K562 (cell line): Measurements from ENCODE around the gene SAXO1. TPM values are rescaled to one million over a fixed set of nuclear protein-coding genes. Genes with fewer than 3 reads are reported as not detected.

ENCODE experiments used
- ATAC-seq: fragments of 200-7000 bp; cut with Tn5 transposase; 3 replicates; pipeline ENCODE4 v1.9.1; 2020; ENCODE audit warnings: moderate library complexity
- BruUV-seq: library from RNA; stranded (reverse); fragments of 400-500 nt; replicated peaks from 2 replicates; lab custom pipeline; 2021; lab: Mats Ljungman, UMichigan
- CTCF ChIA-PET: fragments of 300-600 bp; formaldehyde crosslinking; extraction: SDS; loops from one replicate; lab custom pipeline; 2021; ENCODE audit warnings: low intra/inter-chr PET ratio; lab: Yijun Ruan, JAX
- POLR2A ChIA-PET: fragments of 300-600, 350-650 bp; sonication (Branson Sonifier 250); formaldehyde crosslinking; extraction: SDS; loops from one replicate; lab custom pipeline; 2021; ENCODE audit warnings: antibody characterized with exemption, inconsistent platforms; lab: Yijun Ruan, JAX
- DNase-seq, 4 experiments: peaks; one replicate each; pipeline versions ENCODE4 v3.0.0 to v3.0.0-alpha.2; 2011 to 2018; ENCODE audit warnings: low spot score in 3 of 4, mixed read lengths in 3 of 4; ENCODE audit errors: extremely low read depth in 1 of 4
- FAIRE-seq: peaks from 2 replicates; lab custom pipeline; 2011; peaks lifted over from hg19 to GRCh38; lab: Jason Lieb, UNC
- H2AFZ ChIP-seq: 2 replicates; pipeline ENCODE4 v1.6.0; 2011; ENCODE audit warnings: low read depth, low read length, control low read depth, inconsistent platforms
- H3K27ac ChIP-seq: fragments of 200-600 bp; 3 replicates; pipeline ENCODE4 v1.8.0; 2011; ENCODE audit warnings: low read depth, mild to moderate bottlenecking, control low read depth, inconsistent platforms, low read length, moderate library complexity, mixed read lengths; ENCODE audit errors: extremely low read depth
- H3K27me3 ChIP-seq, 2 experiments: fragments of 300-600 bp in 1 of 2; 2 replicates in 1 of 2; 3 replicates in 1 of 2; pipeline versions ENCODE4 v1.6.0 to v1.8.0; 2011; ENCODE audit warnings: inconsistent platforms in 2 of 2, low read length in 2 of 2, mild to moderate bottlenecking in 1 of 2, mixed read lengths in 1 of 2, moderate library complexity in 1 of 2; ENCODE audit not compliant: control insufficient read depth in 2 of 2, insufficient read depth in 2 of 2
- H3K36me3 ChIP-seq: fragments of 300-600 bp; 3 replicates; pipeline ENCODE4 v1.8.0; 2011; ENCODE audit warnings: mild to moderate bottlenecking, low read length, inconsistent platforms; ENCODE audit not compliant: control insufficient read depth, insufficient read depth
- H3K4me1 ChIP-seq, 2 experiments: fragments of 200-600 bp in 1 of 2; replicated peaks in 1 of 2; 2 replicates in 1 of 2; 3 replicates in 1 of 2; pipeline versions ENCODE4 v1.5.1 to v1.8.0; 2011; ENCODE audit warnings: inconsistent platforms in 2 of 2, low read length in 2 of 2, mild to moderate bottlenecking in 1 of 2, mixed read lengths in 1 of 2, moderate library complexity in 1 of 2; ENCODE audit not compliant: control insufficient read depth in 2 of 2, insufficient read depth in 2 of 2
- H3K4me2 ChIP-seq: 2 replicates; pipeline ENCODE4 v1.6.1; 2011; ENCODE audit warnings: low read length, control low read depth, inconsistent platforms, mixed read lengths; ENCODE audit not compliant: insufficient read depth
- H3K4me3 ChIP-seq: fragments of 200-600 bp; sonication (generic), shearing (Covaris generic); 2 replicates; pipeline ENCODE4 v1.5.1; 2016; ENCODE audit warnings: control low read depth, inconsistent platforms
- H3K79me2 ChIP-seq: fragments of 200-600 bp; 3 replicates; pipeline ENCODE4 v1.8.0; 2011; ENCODE audit warnings: low read length, inconsistent platforms; ENCODE audit not compliant: control insufficient read depth, insufficient read depth
- H3K9ac ChIP-seq, 2 experiments: 2 replicates each; pipeline versions ENCODE4 v1.6.0 to v1.6.1; 2011; ENCODE audit warnings: low read depth in 2 of 2, low read length in 2 of 2, control low read depth in 1 of 2, inconsistent platforms in 1 of 2, mild to moderate bottlenecking in 1 of 2, mixed read lengths in 1 of 2; ENCODE audit not compliant: insufficient read depth in 1 of 2
- H3K9me1 ChIP-seq: one replicate; pipeline ENCODE4 v1.6.0; 2011; ENCODE audit warnings: inconsistent platforms, mild to moderate bottlenecking, low read length, moderate library complexity; ENCODE audit not compliant: control insufficient read depth, insufficient read depth
- H3K9me3 ChIP-seq: replicated peaks from 2 replicates; pipeline ENCODE4 v1.5.1; 2011; ENCODE audit warnings: low read depth, low read length, inconsistent platforms; ENCODE audit not compliant: control insufficient read depth, insufficient read depth
- H4K20me1 ChIP-seq: replicated peaks from 2 replicates; pipeline ENCODE4 v1.6.1; 2011; ENCODE audit warnings: low read length, inconsistent platforms, mixed read lengths; ENCODE audit not compliant: control insufficient read depth, insufficient read depth
- CCNT2 ChIP-seq: IDR thresholded peaks from 2 replicates; pipeline ENCODE4 v1.6.1; 2011; ENCODE audit warnings: borderline replicate concordance, low read depth, mild to moderate bottlenecking, moderate library complexity, mixed read lengths, low read length; ENCODE audit not compliant: insufficient read length; ENCODE audit errors: extremely low read depth
- CREM ChIP-seq: IDR thresholded peaks from 2 replicates; pipeline ENCODE4 v1.6.1; 2014; ENCODE audit warnings: antibody characterized with exemption, low read depth
- CTCFL ChIP-seq: IDR thresholded peaks from 2 replicates; pipeline ENCODE4 v1.6.1; 2011; ENCODE audit warnings: borderline replicate concordance, low read depth, mild to moderate bottlenecking, moderate library complexity, low read length; ENCODE audit not compliant: insufficient read depth, poor library complexity, severe bottlenecking
- HINFP ChIP-seq: fragments of 450-650 bp; conservative IDR thresholded peaks from 2 replicates; pipeline ENCODE4 v1.6.1; 2016; ENCODE audit warnings: missing genetic modification characterization, low read depth, mild to moderate bottlenecking, control low read depth, missing compliant biosample characterization
- KLF6 ChIP-seq: fragments of 250-450 bp; sonication (Bioruptor Pico); IDR thresholded peaks from 2 replicates; pipeline ENCODE4 v1.4.0; 2020; ENCODE audit warnings: mild to moderate bottlenecking, moderate library complexity, borderline replicate concordance
- LCOR ChIP-seq: sonication (generic); formaldehyde crosslinking; IDR thresholded peaks from 2 replicates; pipeline ENCODE4 v1.8.0; 2022; ENCODE audit warnings: mild to moderate bottlenecking, missing genetic modification reagents
- LEF1 ChIP-seq: fragments of 450-650 bp; IDR thresholded peaks from 2 replicates; pipeline ENCODE4 v1.6.1; 2016; ENCODE audit warnings: mild to moderate bottlenecking
- MCM3 ChIP-seq: fragments of 450-650 bp; IDR thresholded peaks from 2 replicates; pipeline ENCODE4 v1.6.1; 2016
- PTRF ChIP-seq: fragments of 450-650 bp; IDR thresholded peaks from 2 replicates; pipeline ENCODE4 v1.6.1; 2016; ENCODE audit warnings: mild to moderate bottlenecking, missing genetic modification characterization, missing compliant biosample characterization
- RB1 ChIP-seq: fragments of 450-650 bp; IDR thresholded peaks from 2 replicates; pipeline ENCODE4 v1.6.1; 2017; ENCODE audit warnings: low read depth, mild to moderate bottlenecking
- ZBTB17 ChIP-seq: fragments of 450-650 bp; formaldehyde crosslinking; IDR thresholded peaks from 2 replicates; pipeline ENCODE4 v1.4.0; 2020; ENCODE audit warnings: mild to moderate bottlenecking
- ZNF511 ChIP-seq: sonication (generic); formaldehyde crosslinking; IDR thresholded peaks from 2 replicates; pipeline ENCODE4 v1.8.0; 2022; ENCODE audit warnings: mild to moderate bottlenecking, missing genetic modification reagents
- WGBS: fragments of 100-300 bp; shearing (Covaris generic); methylation state at CpG from one replicate; pipeline ENCODE4 v1.1.6; 2016; ENCODE audit warnings: low coverage, mixed read lengths; ENCODE audit not compliant: insufficient coverage; ENCODE audit errors: missing lambda C conversion rate; 5-methylcytosine and 5-hydroxymethylcytosine counted together
- in situ Hi-C: fragments of 300-500 bp; cut with MboI; formaldehyde crosslinking; loops from 4 replicates; pipeline ENCODE4 v1.15.0; 2018; ENCODE audit warnings: inconsistent platforms, mixed read lengths
- intact Hi-C: fragments of 100-400 bp; cut with micrococcal nuclease; formaldehyde crosslinking; loops from 2 replicates; pipeline ENCODE4 v1.14.2; 2022
- polyA plus RNA-seq, 8 experiments: library from polyadenylated mRNA; depleted of rRNA in 4 of 8; stranded (reverse) in 5 of 8; unstranded in 3 of 8; fragments of >200 nt; fragmentation: Nextera tagmentation in 2 of 8; fragmentation: Illumina TruSeq in 1 of 8; extraction: Ambion mirVana in 2 of 8; extraction: Trizol in 1 of 8; gene quantifications; 2 replicates each; pipeline versions ENCODE4 v1.2.1 to v1.2.3, GENCODE V29; 2011 to 2014; ENCODE audit warnings: inconsistent platforms in 1 of 8, missing spikeins in 1 of 8
- total RNA-seq, 7 experiments: library from RNA; depleted of rRNA in 6 of 7; stranded (reverse); fragments of >200 nt in 6 of 7; fragmentation: Illumina TruSeq in 2 of 7; extraction: Trizol in 2 of 7; gene quantifications; 2 replicates each; pipeline versions ENCODE4 v1.2.1 to v1.2.3, GENCODE V29; 2011 to 2021; ENCODE audit warnings: low replicate concordance in 1 of 7

The SAXO1 gene
- total and polyA plus RNA-seq, 9 of the 15 experiments (the other 6 are each of a cell fraction or from before 2014, with no cell fraction given), result 0.04 TPM; not detected in 8

DNA sequence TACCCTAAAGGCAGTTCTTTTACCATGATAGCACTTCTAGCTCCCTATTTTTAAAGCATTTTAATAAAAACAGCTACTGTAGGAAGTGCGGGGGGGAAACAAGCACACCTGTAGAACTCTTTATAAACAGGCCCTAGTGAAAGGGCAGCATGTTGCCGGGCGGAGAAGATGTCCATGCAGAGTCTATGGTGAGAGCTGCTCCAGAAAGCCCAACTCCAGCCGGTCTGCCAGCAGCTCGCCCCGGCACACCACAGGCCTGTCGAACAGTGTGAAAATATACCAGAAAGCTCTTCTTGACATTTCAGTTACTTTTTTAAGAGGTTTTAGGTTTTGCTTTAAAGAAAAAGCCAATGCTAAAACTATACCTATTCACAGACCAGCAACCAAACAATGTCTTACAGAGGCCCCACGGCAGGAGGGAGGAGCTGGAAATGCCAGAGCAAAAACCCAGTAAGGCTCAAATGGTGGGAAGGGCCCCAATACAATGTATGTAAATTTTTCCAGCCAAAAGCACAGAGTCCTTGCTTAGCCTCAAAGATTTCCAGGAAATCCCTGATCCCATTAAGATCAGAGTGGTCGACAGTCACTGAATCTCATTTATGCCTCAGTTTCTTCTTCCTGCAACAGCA is 121.2 kb downstream of the SAXO1 start:
- under 1% methylated on average over 9 of the region's 9 CpGs for WGBS
- H4K20me1 ChIP-seq, result no peaks in the 10 kb centered on the region
- no peak for TF ChIP-seq KLF6 (CRISPR knock-in tag)
- TF ChIP-seq MCM3, result no peak
- no peak for TF ChIP-seq RB1
- no peak for TF ChIP-seq PTRF
- no peak for TF ChIP-seq ZBTB17 (CRISPR knock-in tag)
- no peak for TF ChIP-seq LEF1
- no peak for TF ChIP-seq CCNT2
- TF ChIP-seq CREM, result no peak
- no peak for TF ChIP-seq LCOR (CRISPR knock-in tag)
- no peak for TF ChIP-seq ZNF511 (CRISPR knock-in tag)
- no peak for TF ChIP-seq HINFP
- no peak for TF ChIP-seq CTCFL
- TF ChIP-seq, all 486 proteins: peak for 0
- DNase-seq, result no peak
- intact Hi-C loops (no loop called here), in situ Hi-C loops (no loop called here)
- Histone ChIP-seq H3K27ac (no peak overlapping the region), H3K36me3 (no peaks in the 10 kb centered on the region), H3K9me1 (no peaks in the 10 kb centered on the region), H3K4me3 (no peak overlapping the region), H3K4me2 (no peak overlapping the region), H3K79me2 (no peaks in the 10 kb centered on the region), H2AFZ (no peak overlapping the region), H3K4me1 (no peaks in the 10 kb centered on the region; a peak in 1 of 5 replicates), H3K27me3 (peaks cover 0 to 7% of the 10 kb centered on the region in 2 experiments; a peak in 2 of 5 replicates), H3K9me3 (no peaks in the 10 kb centered on the region), H3K9ac (no peak overlapping the region)
- no peak for FAIRE-seq
- POLR2A ChIA-PET, result no interaction called here
- CTCF ChIA-PET, result no interaction called here
- BruUV-seq, result no TSS peak
- ATAC-seq, result no peak
